Measurements from ENCODE around the gene CHODL.

Gene CHODL

DNA sequence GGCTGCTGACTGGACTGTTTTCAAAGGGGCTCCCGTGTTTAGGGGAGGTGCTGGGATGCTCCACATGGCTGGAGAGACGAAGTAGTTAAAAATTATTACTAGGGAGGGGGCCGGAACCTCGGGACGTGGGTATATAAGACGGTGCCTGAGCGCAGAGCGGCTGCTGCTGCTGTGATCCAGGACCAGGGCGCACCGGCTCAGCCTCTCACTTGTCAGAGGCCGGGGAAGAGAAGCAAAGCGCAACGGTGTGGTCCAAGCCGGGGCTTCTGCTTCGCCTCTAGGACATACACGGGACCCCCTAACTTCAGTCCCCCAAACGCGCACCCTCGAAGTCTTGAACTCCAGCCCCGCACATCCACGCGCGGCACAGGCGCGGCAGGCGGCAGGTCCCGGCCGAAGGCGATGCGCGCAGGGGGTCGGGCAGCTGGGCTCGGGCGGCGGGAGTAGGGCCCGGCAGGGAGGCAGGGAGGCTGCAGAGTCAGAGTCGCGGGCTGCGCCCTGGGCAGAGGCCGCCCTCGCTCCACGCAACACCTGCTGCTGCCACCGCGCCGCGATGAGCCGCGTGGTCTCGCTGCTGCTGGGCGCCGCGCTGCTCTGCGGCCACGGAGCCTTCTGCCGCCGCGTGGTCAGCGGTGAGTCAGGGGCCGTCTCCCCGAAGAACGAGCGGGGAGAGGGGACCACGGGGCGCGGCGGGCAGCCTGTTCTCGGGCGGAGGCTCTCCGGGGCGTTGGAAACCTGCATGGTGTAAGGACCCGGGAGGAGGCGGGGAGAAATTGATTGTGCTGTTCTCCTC is at the start of gene CHODL:
CHODL (plus strand) TSS at position 163 of the 793 bp plus-strand sequence; CDS start at position 554, 391 bp downstream.
- DNase-seq, result no peak

- no peak for DNase-seq
These were observed 39.7 kb upstream of the CHODL start for GRCh38 chr21:18204931-18205330.

GRCh38 chr21:18218331-18218730 is 26.3 kb upstream of the CHODL start:
- no peak for DNase-seq

GRCh38 chr21:18220498-18220897 is 24.1 kb upstream of the CHODL start:
- DNase-seq, result no peak

- DNase-seq, result no peak
These were observed 22.3 kb upstream of the CHODL start for GRCh38 chr21:18222346-18222745.

DNA sequence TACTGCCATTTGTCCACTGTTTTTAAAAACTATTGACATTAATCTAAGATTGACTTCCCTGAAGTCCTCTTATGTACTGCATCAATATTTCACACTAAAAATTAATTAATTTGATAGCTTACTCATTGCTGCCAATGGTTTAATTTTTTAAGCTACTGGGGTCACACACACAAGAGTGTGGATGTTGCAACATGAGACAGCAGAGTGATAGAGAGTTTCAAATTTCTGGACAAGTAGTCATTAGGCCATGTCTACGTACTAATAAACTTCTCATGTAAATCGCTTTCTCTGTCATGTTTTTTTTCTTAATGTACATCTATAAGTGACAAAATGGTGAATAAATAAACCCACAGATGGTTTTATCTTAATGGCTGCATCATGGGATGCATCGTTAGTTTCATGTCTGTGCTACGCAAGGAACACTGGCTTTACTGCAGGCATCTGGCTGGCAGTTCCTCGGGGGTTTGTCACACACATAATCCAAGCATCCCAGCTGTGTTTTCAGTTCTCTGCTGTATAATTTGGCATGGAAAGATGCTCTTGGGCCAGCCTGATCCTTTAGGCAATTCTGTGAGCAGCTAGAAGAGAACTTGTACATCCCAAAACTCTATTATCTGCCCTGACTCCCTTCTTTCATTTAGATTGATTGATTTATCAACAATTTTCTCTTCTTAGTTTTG is 16.4 kb upstream of the CHODL start:
- no peak for DNase-seq

GRCh38 chr21:18235545-18235944 is 9.1 kb upstream of the CHODL start:
- DNase-seq, result no peak

DNA sequence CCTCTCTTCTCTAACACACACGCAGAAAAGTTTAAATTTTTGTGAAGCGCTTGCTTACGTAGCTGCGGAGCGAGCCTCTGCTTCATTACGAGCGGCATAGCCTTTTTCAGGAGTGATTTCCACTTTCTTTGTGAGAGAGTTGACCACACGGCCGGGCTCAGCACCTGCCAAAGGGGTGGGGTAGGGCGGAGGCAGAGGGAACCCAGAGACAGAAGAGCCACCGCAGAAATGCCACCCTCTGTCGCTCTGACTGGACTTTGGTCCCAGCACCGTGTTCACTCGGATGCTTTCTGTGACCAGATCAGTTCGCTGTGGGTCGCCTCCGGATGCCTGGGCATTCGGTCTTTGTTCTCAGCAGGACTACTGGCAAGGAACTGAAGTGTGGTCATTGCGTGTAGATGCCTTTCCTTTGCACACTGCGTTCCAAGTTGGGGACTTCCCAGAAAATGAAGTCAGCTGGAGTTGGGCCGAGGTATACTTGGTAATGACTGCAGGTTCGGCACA is 883 bp downstream of the CHODL start:
- no peak for DNase-seq

DNA sequence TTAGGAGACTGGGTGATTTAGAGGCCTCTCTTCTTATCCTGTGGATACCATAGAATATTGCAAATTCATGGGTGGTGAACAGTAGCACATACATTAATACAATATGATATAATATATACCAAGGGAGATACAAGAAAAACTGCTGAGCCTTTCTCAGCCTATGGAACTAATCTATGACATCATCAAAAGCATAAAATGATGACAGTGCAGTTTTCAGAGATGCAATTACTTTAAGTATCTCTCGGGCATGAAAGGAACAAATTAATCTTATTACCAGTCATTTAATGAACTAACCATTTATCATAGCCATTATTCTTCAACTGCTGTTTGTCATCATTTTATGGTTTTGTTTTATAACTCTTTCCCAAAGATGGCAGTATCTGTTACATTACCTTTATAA is 3.5 kb downstream of the CHODL start:
- no peak for DNase-seq

DNA sequence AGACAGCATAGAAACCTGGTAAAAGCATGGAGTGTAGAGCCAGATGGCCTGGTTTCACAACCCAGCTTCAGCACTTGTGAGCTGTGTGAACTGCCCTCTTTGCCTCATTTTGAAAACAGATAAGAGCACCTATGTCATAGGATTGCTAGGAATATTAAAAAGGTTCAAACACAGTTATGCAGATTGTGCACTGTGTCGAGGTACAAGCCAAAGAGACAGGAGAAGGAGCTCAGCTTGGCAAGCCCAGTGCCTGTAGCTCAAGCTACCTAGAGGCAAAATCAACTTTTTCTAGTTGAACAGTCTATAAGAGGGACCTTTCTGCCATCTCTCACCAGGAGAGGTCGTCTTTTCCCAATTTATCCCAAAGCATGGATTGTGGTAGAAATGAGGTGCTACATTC is 5.0 kb downstream of the CHODL start:
- DNase-seq, result no peak

DNA sequence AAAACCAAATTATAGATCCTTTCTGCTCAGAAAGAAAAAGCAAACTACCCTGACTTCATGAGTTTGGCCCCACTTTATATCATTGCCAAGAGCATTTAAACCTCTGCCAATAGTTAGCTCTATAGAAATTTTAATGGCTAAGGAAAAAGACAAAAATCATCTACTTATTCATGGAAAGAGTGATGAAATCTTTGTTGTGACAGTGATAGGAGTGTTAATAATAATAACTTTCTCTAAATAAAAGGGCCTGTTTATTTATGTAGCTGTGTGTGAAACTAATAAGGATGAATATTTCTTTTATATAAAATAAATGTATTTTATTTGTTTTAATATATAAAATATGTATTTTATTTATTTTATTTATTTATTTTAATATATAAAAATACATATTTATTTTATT is 6.4 kb downstream of the CHODL start:
- no peak for DNase-seq

DNA sequence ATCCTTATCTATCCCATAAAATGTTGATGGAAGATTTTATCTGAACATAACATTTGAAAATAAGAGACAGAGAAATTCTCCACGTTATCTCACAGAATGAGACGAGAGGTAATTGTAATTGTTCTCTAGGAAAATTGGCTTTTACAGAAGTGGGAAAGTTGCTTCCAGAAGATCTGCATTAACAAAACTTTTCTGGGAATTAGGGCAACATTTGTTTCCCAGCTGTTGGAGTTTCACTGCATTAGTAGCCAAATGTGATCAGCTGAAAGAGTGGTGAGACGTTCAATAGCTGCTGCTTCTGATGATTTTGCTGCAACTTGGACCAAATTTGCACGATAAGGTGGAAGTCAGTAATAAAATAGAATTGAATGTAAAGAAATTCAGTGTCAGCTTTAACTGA is 7.6 kb downstream of the CHODL start:
- no peak for DNase-seq

DNA sequence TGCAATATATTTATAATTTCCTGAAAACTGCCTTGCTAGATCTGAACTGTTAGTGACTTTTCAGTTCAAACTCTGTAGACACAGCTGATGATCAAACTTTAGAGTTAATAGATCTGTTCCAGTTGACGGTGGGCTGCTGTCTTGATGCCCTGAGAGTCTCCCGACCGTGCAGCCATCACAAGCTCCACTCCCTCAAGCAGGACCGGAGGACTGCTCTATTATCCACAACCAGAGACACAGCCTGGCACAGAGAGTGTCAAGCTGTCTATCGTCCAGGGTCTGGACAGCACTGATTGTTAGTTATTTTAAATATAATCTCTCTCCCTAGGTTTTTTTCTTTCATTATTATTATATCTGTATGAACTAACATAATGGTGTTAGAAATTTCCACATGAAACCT is 8.0 kb downstream of the CHODL start:
- no peak for DNase-seq

GRCh38 chr21:18253221-18253620 is 8.6 kb downstream of the CHODL start:
- DNase-seq, result no peak

- DNase-seq, result no peak
These were observed 9.2 kb downstream of the CHODL start for GRCh38 chr21:18253799-18254198.

DNA sequence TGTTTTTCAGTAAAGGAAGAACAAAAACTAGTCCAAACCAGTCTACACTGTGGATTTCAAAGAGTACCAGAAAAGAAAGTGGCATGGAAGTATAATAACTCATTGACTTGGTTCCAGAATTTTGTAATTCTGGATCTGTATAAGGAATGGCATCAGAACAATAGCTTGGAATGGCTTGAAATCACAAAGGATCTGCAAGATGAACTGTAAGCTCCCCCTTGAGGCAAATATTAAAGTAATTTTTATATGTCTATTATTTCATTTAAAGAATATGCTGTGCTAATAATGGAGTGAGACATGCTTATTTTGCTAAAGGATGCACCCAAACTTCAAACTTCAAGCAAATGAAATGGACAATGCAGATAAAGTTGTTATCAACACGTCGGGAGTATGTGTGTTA is 21.3 kb downstream of the CHODL start:
- DNase-seq, result no peak

DNA sequence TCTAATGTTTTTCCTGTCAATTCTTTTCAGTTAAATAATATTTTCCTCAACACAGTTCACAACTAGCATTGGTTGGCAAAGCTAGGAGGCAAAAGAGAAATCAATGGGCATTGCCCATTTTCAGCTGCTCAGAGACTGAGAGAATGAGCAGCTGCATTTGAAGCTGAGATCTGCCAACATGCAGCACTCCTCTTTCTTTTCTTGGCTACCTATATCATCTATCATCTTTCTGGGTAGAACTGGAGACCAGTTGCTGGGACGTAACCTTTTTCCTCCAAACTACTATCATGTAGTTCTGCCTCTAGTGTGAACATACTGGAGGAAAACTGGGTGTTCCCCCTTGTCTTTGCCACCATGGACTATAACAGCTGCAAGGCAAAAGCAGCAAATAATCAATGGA is 22.9 kb downstream of the CHODL start:
- DNase-seq, result no peak

DNA sequence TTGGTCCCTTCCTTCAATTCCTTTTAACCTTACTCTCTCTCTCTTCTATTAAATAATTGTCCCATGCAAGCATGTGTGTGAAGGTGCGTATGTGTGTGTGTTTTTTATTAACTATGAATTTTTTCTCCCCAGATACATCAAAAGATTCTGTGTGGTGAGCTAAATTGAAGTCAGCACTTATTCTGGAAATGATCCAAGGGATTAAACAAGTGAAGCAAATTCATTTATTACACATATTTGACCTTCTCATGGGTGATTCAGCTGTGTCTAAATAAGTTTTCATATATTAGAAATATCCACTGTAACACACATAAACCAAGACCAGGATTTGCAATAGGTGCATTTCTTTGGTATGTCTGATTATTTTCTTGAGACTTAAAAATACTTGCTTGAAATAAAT is 24.3 kb downstream of the CHODL start:
- DNase-seq, result no peak

DNA sequence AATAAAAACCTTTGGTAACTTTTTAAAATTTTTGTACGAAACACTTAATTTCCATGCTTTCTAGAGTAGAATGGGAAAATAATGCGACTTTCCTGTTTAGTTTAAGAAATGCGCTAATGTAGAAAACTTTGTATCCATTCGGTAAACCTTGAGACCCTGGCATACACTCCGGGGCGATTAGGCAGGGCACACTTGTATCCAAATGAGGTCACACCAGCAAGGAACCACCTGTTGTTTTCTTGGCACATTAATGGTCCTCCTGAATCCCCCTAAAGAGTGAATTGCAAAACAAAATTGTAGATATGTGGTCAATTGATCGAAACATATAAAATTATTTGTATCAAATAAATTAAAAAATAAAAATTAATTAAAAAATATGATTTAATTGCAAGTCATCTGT is 25.2 kb downstream of the CHODL start:
- no peak for DNase-seq

DNA sequence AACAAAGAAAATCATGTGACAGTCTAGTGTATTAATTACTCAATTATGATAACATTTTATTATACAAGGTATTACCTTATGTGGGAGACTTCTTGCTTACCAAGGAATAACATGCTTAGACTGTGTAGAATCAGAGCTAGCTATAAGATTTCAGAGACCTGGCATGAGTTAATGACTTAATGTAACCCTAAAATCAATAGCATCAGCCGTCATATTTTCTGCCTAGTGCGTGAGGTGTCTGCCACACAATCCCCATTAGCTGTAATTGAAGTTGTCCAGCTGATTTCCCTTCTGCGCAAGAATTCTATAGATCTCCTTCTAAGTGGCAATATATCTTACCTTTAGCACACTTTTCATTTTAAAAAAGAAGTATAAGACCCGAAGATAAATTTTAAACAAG is 28.8 kb downstream of the CHODL start:
- no peak for DNase-seq

DNA sequence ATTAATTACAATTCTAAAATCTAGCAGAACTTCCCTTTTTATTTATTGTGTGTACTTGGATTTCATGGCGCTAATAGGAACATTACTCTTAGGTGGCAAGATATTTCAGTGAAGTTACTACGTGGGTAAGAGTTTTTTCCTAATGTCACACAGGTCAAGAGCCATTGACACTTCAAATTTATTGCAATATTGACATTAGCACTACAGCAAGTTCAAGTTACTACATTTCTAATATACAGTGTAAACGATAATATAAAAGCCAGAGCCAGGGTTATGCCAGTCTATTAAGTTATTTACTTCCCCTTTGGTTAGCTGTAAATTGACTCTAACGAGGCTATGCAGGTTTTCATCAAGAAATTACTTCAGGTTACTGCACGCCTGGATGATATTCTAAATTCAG is 29.7 kb downstream of the CHODL start:
- DNase-seq, result no peak

- no peak for DNase-seq
These were observed 31.1 kb downstream of the CHODL start for GRCh38 chr21:18275781-18276180.

DNA sequence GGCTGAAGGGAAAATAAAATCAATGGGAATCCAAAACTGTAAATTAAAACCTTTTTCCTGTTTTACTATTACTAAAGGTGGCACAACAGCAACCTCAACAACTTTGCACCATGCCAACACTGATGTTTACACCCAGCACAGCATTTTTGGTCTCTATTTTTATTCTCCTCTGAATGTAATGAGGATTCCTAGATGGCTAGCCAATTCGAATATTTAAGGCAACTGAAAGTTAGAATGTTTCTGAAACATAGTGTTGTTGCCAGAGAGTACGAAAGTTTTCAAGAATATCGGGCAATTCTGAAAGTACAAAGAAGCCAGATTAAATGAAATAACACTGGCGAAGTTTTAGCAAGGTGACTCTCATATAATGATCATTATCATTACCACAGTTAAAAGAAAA is 40.7 kb downstream of the CHODL start:
- DNase-seq, result no peak

DNA sequence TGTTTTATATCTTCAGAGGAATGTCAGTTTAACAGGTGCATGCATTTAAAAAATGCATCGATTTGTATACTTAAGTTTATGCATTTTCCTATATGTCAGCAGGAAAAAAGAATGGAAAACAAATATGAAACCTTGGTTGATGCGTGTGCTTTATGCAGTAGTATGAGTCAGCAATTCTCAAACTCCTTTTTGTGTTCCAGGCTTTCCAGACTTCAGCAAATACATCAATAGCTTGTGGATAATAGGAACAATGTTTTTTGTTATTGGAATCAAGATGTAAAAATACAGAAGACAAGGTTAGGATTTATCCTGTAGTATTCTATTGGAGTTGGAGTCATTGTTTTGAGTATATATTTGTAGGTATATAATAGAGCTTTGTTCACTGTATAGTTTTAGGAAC is 45.2 kb downstream of the CHODL start:
- no peak for DNase-seq

DNA sequence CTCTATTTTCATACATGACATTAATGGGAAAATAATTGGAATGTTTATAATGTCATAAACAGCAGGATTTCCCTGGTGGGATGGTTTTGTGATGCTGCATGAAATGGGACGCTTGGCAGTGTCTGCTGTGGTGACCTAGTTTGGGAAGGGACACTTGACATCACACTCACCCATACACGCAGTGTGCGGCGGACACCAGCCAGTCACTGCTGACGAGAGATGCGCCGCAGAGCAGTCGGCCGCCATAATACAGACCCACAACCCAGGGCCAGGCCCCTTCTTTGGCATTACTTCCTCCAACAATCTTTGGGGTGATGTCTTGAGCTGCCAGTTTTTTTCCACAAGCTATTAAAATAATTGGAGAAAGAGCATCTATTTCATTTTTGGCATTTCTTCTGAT is 49.5 kb downstream of the CHODL start:
- no peak for DNase-seq
